ENCODE results near the gene PGAM2. TPM values are rescaled to one million over a fixed set of nuclear protein-coding genes. Genes with fewer than 3 reads are reported as not detected.

PGAM2 gene
- total and polyA plus RNA-seq, 2 of the 4 experiments (the other 2 are of a cell fraction) = not detected

DNA sequence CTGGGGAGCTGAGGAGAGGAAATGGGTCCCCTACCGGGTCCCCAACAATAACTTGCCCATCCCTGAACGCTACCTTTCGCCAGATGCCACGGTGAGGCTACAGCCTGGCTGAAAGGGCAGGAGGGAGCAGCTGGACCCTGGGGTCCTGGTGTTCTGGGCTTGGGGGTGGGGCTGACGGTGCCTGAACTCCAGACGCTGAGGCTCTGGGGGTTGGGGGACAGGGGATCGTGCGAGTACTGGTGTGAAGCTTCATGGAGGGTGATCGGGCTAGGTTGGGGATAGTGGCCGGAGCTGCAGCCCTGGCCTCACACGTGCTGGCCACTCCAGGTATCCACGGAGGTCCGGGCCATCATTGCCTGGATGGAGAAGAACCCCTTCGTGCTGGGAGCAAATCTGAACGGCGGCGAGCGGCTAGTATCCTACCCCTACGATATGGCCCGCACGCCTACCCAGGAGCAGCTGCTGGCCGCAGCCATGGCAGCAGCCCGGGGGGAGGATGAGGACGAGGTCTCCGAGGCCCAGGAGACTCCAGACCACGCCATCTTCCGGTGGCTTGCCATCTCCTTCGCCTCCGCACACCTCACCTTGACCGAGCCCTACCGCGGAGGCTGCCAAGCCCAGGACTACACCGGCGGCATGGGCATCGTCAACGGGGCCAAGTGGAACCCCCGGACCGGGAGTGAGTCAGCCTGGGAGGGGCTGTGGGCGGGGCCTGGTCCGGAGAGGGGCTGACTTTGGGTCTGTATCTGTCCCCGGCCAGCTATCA lies 47.0 kb upstream of the PGAM2 start:
- WGBS, 2 experiments (ENCODE audit: extremely low coverage in 2 of 2, insufficient read length in 1 of 2) = 74% methylated on average over 31 of the region's 41 CpGs; no CpG with 5 or more reads in 1 of the 2 experiments
- Histone ChIP-seq H3K27me3 (ENCODE audit: control insufficient read depth, insufficient read depth, low read length) (no peaks in the 10 kb centered on the region), H4K20me1 (ENCODE audit: insufficient read depth, low read length) (no peaks in the 10 kb centered on the region), H3K56ac (ENCODE audit: extremely low read depth, insufficient read depth, low read length) (no peak overlapping the region), H3K79me1 (ENCODE audit: low read depth in 1 of 2, low read length in 2 of 2) (peaks cover 0 to 3% of the 10 kb centered on the region in 2 experiments; a peak in 2 of 4 replicates), H3K9me1 (ENCODE audit: insufficient read depth, low read length) (no peaks in the 10 kb centered on the region), H4K8ac (ENCODE audit: low read depth in 2 of 2, low read length in 2 of 2) (no peak overlapping the region), H3K4me3 (ENCODE audit: insufficient read depth, low read depth, low read length) (no peak overlapping the region), H4K5ac (ENCODE audit: low read depth, low read length) (no peak overlapping the region), H3K14ac (replicated peaks; ENCODE audit: low read depth, low read length) (no peak overlapping the region), H3K4ac (ENCODE audit: low read depth, low read length) (no peak overlapping the region), H3K18ac (ENCODE audit: low read depth, low read length) (no peak overlapping the region), H3K4me2 (ENCODE audit: low read depth, low read length) (no peak overlapping the region), H2BK15ac (ENCODE audit: low read depth, low read length) (no peak overlapping the region), H2BK120ac (ENCODE audit: low read depth, low read length) (no peak overlapping the region), H2AK5ac (ENCODE audit: low read depth, low read length) (no peak overlapping the region), H4K91ac (ENCODE audit: insufficient read depth, low read depth, low read length) (no peak overlapping the region), H3K9ac (ENCODE audit: low read depth, low read length) (no peak overlapping the region), H2BK20ac (ENCODE audit: low read depth, low read length) (no peak overlapping the region), H2AFZ (replicated peaks; ENCODE audit: low read length, poor library complexity) (no peak overlapping the region), H3K4me1 (ENCODE audit: control insufficient read depth, insufficient read depth, low read length) (no peaks in the 10 kb centered on the region), H3K23ac (ENCODE audit: low read depth, low read length) (no peak overlapping the region), H3K27ac (ENCODE audit: insufficient read depth, low read length) (no peak overlapping the region), H3K9me3 (ENCODE audit: control insufficient read depth, insufficient read depth, low read length) (no peaks in the 10 kb centered on the region), H2AK9ac (replicated peaks; ENCODE audit: low read depth, low read length, poor library complexity) (peak overlapping the region; percentile 16), H2BK5ac (ENCODE audit: low read depth, low read length, poor library complexity, severe bottlenecking) (no peak overlapping the region), H3K36me3 (ENCODE audit: control insufficient read depth, insufficient read depth, low read length) (peaks cover 20% of the 10 kb centered on the region)
- in situ Hi-C loops (cut with MboI; ENCODE audit: low sequenced_read_pairs) = no loop called here
- no TSS peak for BruUV-seq (replicated peaks)
- ChIA-PET CTCF (no interaction called here), POLR2A (ENCODE audit: unreplicated experiment) (no interaction called here)
- no peak for TF ChIP-seq RAD21 (IDR thresholded peaks at IDR 0.05; ENCODE audit: low read length)
- no peak for TF ChIP-seq RCOR1 (IDR thresholded peaks at IDR 0.05; ENCODE audit: insufficient replicate concordance, low read length)
- no peak for TF ChIP-seq POLR2A (IDR thresholded peaks at IDR 0.05; ENCODE audit: low read depth, low read length)
- TF ChIP-seq, protein P1, sequence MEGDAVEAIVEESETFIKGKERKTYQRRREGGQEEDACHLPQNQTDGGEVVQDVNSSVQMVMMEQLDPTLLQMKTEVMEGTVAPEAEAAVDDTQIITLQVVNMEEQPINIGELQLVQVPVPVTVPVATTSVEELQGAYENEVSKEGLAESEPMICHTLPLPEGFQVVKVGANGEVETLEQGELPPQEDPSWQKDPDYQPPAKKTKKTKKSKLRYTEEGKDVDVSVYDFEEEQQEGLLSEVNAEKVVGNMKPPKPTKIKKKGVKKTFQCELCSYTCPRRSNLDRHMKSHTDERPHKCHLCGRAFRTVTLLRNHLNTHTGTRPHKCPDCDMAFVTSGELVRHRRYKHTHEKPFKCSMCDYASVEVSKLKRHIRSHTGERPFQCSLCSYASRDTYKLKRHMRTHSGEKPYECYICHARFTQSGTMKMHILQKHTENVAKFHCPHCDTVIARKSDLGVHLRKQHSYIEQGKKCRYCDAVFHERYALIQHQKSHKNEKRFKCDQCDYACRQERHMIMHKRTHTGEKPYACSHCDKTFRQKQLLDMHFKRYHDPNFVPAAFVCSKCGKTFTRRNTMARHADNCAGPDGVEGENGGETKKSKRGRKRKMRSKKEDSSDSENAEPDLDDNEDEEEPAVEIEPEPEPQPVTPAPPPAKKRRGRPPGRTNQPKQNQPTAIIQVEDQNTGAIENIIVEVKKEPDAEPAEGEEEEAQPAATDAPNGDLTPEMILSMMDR (conservative IDR thresholded peaks at IDR 0.05; ENCODE audit: low read depth, low read length) = no peak
- TF ChIP-seq USF2 (IDR thresholded peaks at IDR 0.05; ENCODE audit: low read depth, low read length) = no peak
- TF ChIP-seq FOS (IDR thresholded peaks at IDR 0.05; ENCODE audit: low read depth, low read length) = no peak
- no peak for TF ChIP-seq MAZ (IDR thresholded peaks at IDR 0.05; ENCODE audit: borderline replicate concordance, low read depth, low read length)
- no peak for TF ChIP-seq MAFK (IDR thresholded peaks at IDR 0.05; ENCODE audit: low read depth, low read length)
- no peak for TF ChIP-seq BHLHE40 (IDR thresholded peaks at IDR 0.05; ENCODE audit: low read depth, low read length)
- TF ChIP-seq SMC3 (IDR thresholded peaks at IDR 0.05; ENCODE audit: low read depth, low read length) = no peak
- TF ChIP-seq MXI1 (IDR thresholded peaks at IDR 0.05; ENCODE audit: borderline replicate concordance, low read depth, low read length) = no peak
- TF ChIP-seq CEBPB (IDR thresholded peaks at IDR 0.05; ENCODE audit: low read depth, low read length) = no peak
- TF ChIP-seq, protein P2, sequence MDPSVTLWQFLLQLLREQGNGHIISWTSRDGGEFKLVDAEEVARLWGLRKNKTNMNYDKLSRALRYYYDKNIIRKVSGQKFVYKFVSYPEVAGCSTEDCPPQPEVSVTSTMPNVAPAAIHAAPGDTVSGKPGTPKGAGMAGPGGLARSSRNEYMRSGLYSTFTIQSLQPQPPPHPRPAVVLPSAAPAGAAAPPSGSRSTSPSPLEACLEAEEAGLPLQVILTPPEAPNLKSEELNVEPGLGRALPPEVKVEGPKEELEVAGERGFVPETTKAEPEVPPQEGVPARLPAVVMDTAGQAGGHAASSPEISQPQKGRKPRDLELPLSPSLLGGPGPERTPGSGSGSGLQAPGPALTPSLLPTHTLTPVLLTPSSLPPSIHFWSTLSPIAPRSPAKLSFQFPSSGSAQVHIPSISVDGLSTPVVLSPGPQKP (IDR thresholded peaks at IDR 0.05; ENCODE audit: borderline replicate concordance, low read depth, low read length) = no peak
- TF ChIP-seq NFE2L2 (IDR thresholded peaks at IDR 0.05; ENCODE audit: low read depth, low read length) = no peak
- no peak for TF ChIP-seq RFX5 (IDR thresholded peaks at IDR 0.05; ENCODE audit: low read depth, low read length)
- no peak for DNase-seq
- intact Hi-C loops (cut with micrococcal nuclease) = no loop called here
- dilution Hi-C loops (cut with HindIII; ENCODE audit: low sequenced_read_pairs, unreplicated experiment) = no loop called here
- ATAC-seq (ENCODE audit: low read depth) = no peak
